ENCODE results near the gene SLIRP.

Gene SLIRP

GRCh38 chr14:77709412-77709811 lies 1.5 kb downstream of the SLIRP start (continued):
- no peak for TF ChIP-seq ZNF76 (tag by site-specific recombination; IDR thresholded peaks at IDR 0.05; ENCODE audit: borderline replicate concordance, low read depth)

- POLR2A ChIA-PET = no interaction called here
- CTCF ChIA-PET = no interaction called here
These were observed 2.5 kb downstream of the SLIRP start for GRCh38 chr14:77710364-77710763.

GRCh38 chr14:77714926-77715325 lies 7.0 kb downstream of the SLIRP start:
- TF ChIP-seq PBX3 (CRISPR knock-in tag; IDR thresholded peaks at IDR 0.05) (no peak), ZNF530 (tag by site-specific recombination; IDR thresholded peaks at IDR 0.05; ENCODE audit: low read depth) (no peak), ZBTB17 (tag by site-specific recombination; IDR thresholded peaks at IDR 0.05) (no peak), ZNF398 (tag by site-specific recombination; IDR thresholded peaks at IDR 0.05) (no peak), ZNF837 (tag by site-specific recombination; IDR thresholded peaks at IDR 0.05) (no peak), ZNF311 (tag by site-specific recombination; IDR thresholded peaks at IDR 0.05; ENCODE audit: borderline replicate concordance) (no peak), CTCF (tag by site-specific recombination; IDR thresholded peaks at IDR 0.05) (no peak), MEIS1 (CRISPR knock-in tag; IDR thresholded peaks at IDR 0.05; ENCODE audit: borderline replicate concordance) (no peak), HOXD13 (CRISPR knock-in tag; IDR thresholded peaks at IDR 0.05; ENCODE audit: borderline replicate concordance) (no peak), ZNF16 (tag by site-specific recombination; IDR thresholded peaks at IDR 0.05; ENCODE audit: low read depth) (no peak), ZNF302 (tag by site-specific recombination; IDR thresholded peaks at IDR 0.05; ENCODE audit: low read depth) (no peak), ZNF221 (tag by site-specific recombination; IDR thresholded peaks at IDR 0.05; ENCODE audit: borderline replicate concordance) (no peak), ZNF560 (tag by site-specific recombination; IDR thresholded peaks at IDR 0.05; ENCODE audit: borderline replicate concordance) (no peak), ZNF366 (tag by site-specific recombination; conservative IDR thresholded peaks at IDR 0.05) (no peak), ZNF596 (tag by site-specific recombination; IDR thresholded peaks at IDR 0.05) (no peak)
- ChIA-PET CTCF (no interaction called here), POLR2A (no interaction called here)
- H3K4me3 ChIP-seq (ENCODE audit: low read depth, low read length) = no peak overlapping the region
- H3K36me3 ChIP-seq (ENCODE audit: control insufficient read depth in 2 of 2, insufficient read depth in 1 of 2, low read length in 2 of 2) = peaks cover 78 to 94% of the 10 kb centered on the region in 2 experiments
- H3K27ac ChIP-seq (ENCODE audit: extremely low read depth, low read depth, low read length) = no peak overlapping the region
- H3K4me1 ChIP-seq (ENCODE audit: control insufficient read depth, insufficient read depth, low read length) = no peaks in the 10 kb centered on the region
- H3K9me3 ChIP-seq (ENCODE audit: control insufficient read depth, insufficient read depth, low read depth, low read length) = no peaks in the 10 kb centered on the region

More at GRCh38 chr14:77710364-77710763, 2.5 kb downstream of the SLIRP start:
- TF ChIP-seq ZNF391 (tag by site-specific recombination; IDR thresholded peaks at IDR 0.05; ENCODE audit: borderline replicate concordance, low read depth) (no peak), IKZF3 (tag by site-specific recombination; IDR thresholded peaks at IDR 0.05) (no peak), ZNF639 (tag by site-specific recombination; IDR thresholded peaks at IDR 0.05) (no peak), ZNF169 (tag by site-specific recombination; IDR thresholded peaks at IDR 0.05) (no peak), ZNF654 (tag by site-specific recombination; IDR thresholded peaks at IDR 0.05; ENCODE audit: low read depth) (no peak), WT1 (tag by site-specific recombination; IDR thresholded peaks at IDR 0.05) (no peak), ZNF24 (tag by site-specific recombination; IDR thresholded peaks at IDR 0.05) (no peak), ZNF549 (tag by site-specific recombination; IDR thresholded peaks at IDR 0.05) (no peak)
- H3K4me3 ChIP-seq (ENCODE audit: low read depth, low read length) = no peak overlapping the region
- H3K4me1 ChIP-seq (ENCODE audit: control insufficient read depth, insufficient read depth, low read length) = peaks cover 8% of the 10 kb centered on the region
- no peaks in the 10 kb centered on the region for H3K9me3 ChIP-seq (ENCODE audit: control insufficient read depth, insufficient read depth, low read depth, low read length)
- H3K36me3 ChIP-seq (ENCODE audit: control insufficient read depth in 2 of 2, insufficient read depth in 1 of 2, low read length in 2 of 2) = peaks cover 45 to 54% of the 10 kb centered on the region in 2 experiments
- H3K27ac ChIP-seq (ENCODE audit: extremely low read depth, low read depth, low read length) = no peak overlapping the region

Data from HEK293 (cell line).